PC-9 (cell line): Measurements from ENCODE around the gene ADCY2.

ENCODE experiments used
- EZH2 ChIP-seq: fragments of 200-600 bp; sonication (generic); IDR thresholded peaks from 2 replicates; pipeline ENCODE4 v1.8.0; 2017; ENCODE audit warnings: antibody characterized with exemption, low read depth
- TF ChIP-seq, protein P1 (sequence below): fragments of 200-600 bp; sonication (generic); conservative IDR thresholded peaks from 2 replicates; pipeline ENCODE4 v1.6.1; 2017; ENCODE audit warnings: mixed run types, antibody characterized with exemption, mild to moderate bottlenecking, moderate library complexity

DNA sequence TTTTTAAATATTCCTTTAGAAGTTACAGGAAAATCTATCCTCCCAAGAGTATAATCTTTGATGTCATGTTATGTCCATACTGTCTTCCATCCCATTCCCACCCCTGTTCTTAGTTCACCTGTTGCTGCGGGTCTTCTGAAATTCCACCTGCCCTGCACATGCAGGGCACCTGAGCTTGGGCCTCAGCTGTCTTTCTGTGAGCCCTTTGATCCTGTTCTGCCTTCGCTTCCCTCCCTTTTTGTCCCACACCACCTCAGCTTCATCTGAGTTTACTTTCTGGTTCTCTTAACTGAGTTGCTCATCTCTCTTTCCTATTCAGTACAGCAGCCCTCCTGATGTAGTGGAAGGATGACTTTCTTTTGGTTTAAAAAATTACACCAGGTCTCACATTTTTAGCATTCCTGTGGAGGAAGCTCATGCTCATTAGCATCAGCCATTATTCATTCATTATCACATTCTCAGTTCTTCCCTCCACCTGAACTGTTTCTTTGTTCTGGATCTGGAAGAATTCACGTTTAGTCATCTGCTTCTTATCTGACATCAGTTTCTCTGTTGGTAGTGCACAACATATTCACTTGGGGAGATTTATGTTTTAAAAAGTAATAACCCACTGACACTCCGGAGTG lies 211.0 kb downstream of the ADCY2 start:
- TF ChIP-seq, protein P1, sequence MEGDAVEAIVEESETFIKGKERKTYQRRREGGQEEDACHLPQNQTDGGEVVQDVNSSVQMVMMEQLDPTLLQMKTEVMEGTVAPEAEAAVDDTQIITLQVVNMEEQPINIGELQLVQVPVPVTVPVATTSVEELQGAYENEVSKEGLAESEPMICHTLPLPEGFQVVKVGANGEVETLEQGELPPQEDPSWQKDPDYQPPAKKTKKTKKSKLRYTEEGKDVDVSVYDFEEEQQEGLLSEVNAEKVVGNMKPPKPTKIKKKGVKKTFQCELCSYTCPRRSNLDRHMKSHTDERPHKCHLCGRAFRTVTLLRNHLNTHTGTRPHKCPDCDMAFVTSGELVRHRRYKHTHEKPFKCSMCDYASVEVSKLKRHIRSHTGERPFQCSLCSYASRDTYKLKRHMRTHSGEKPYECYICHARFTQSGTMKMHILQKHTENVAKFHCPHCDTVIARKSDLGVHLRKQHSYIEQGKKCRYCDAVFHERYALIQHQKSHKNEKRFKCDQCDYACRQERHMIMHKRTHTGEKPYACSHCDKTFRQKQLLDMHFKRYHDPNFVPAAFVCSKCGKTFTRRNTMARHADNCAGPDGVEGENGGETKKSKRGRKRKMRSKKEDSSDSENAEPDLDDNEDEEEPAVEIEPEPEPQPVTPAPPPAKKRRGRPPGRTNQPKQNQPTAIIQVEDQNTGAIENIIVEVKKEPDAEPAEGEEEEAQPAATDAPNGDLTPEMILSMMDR: no peak
- no peak for TF ChIP-seq EZH2
